Activated CD4-positive, alpha-beta T cell treated with anti-CD3 and anti-CD28 coated beads, Interleukin-2, amount 50 U/mL, for 24 hours (primary cell): Measurements from ENCODE around the gene STEAP4.

Source experiments
- DNase-seq, 2 donors: peaks; one replicate each; pipeline ENCODE4 v3.0.0-alpha.2; 2020; ENCODE audit warnings: low read depth in 1 of 2, low spot score in 1 of 2

Gene STEAP4

GRCh38 chr7:88306590-88307048 is at the start of gene STEAP4:
Gene STEAP4 (minus strand): TSS chr7:88306894. CDS start chr7:88284269, 22,625 bp downstream.
- no peak for DNase-seq

- DNase-seq = no peak
These were observed 48.3 kb upstream of the STEAP4 start for GRCh38 chr7:88355011-88355410.

- no peak for DNase-seq
These were observed 43.4 kb upstream of the STEAP4 start for GRCh38 chr7:88350118-88350517.

- no peak for DNase-seq
These were observed 40.8 kb upstream of the STEAP4 start for GRCh38 chr7:88347517-88347916.

GRCh38 chr7:88347090-88347489 is 40.4 kb upstream of the STEAP4 start:
- DNase-seq = no peak

- no peak for DNase-seq
These were observed 39.7 kb upstream of the STEAP4 start for GRCh38 chr7:88346357-88346756.

GRCh38 chr7:88344956-88345832 is 38.5 kb upstream of the STEAP4 start:
- DNase-seq = no peak

- no peak for DNase-seq
These were observed 37.6 kb upstream of the STEAP4 start for GRCh38 chr7:88344271-88344670.

- DNase-seq = no peak
These were observed 32.7 kb upstream of the STEAP4 start for GRCh38 chr7:88339195-88339922.

- DNase-seq = no peak
These were observed 31.8 kb upstream of the STEAP4 start for GRCh38 chr7:88338503-88338902.

GRCh38 chr7:88337572-88337971 is 30.9 kb upstream of the STEAP4 start:
- DNase-seq = no peak

GRCh38 chr7:88331322-88331721 is 24.6 kb upstream of the STEAP4 start:
- no peak for DNase-seq

GRCh38 chr7:88329532-88330463 is 23.1 kb upstream of the STEAP4 start:
- no peak for DNase-seq

GRCh38 chr7:88328787-88329186 is 22.1 kb upstream of the STEAP4 start:
- no peak for DNase-seq

- DNase-seq = no peak
These were observed 18.0 kb upstream of the STEAP4 start for GRCh38 chr7:88324699-88325098.

- DNase-seq = no peak
These were observed 15.5 kb upstream of the STEAP4 start for GRCh38 chr7:88322151-88322550.

- no peak for DNase-seq
These were observed 15.0 kb upstream of the STEAP4 start for GRCh38 chr7:88321694-88322093.

GRCh38 chr7:88318196-88318595 is 11.5 kb upstream of the STEAP4 start:
- DNase-seq = no peak

GRCh38 chr7:88317422-88317821 is 10.7 kb upstream of the STEAP4 start:
- no peak for DNase-seq

- no peak for DNase-seq
These were observed 9.8 kb upstream of the STEAP4 start for GRCh38 chr7:88316456-88316855.

GRCh38 chr7:88315522-88315921 is 8.8 kb upstream of the STEAP4 start:
- DNase-seq = no peak
